CD4-positive, alpha-beta T cell treated with Interleukin-15 for 1 hour (primary cell): ENCODE data around the gene CBFA2T3.
A peak's percentile ranks its signal among the peaks of the same experiment; 100 is the strongest.

Source experiments
- DNase-seq: peaks from one replicate; pipeline ENCODE4 v3.0.0-alpha.2; 2020

CBFA2T3 gene

DNA sequence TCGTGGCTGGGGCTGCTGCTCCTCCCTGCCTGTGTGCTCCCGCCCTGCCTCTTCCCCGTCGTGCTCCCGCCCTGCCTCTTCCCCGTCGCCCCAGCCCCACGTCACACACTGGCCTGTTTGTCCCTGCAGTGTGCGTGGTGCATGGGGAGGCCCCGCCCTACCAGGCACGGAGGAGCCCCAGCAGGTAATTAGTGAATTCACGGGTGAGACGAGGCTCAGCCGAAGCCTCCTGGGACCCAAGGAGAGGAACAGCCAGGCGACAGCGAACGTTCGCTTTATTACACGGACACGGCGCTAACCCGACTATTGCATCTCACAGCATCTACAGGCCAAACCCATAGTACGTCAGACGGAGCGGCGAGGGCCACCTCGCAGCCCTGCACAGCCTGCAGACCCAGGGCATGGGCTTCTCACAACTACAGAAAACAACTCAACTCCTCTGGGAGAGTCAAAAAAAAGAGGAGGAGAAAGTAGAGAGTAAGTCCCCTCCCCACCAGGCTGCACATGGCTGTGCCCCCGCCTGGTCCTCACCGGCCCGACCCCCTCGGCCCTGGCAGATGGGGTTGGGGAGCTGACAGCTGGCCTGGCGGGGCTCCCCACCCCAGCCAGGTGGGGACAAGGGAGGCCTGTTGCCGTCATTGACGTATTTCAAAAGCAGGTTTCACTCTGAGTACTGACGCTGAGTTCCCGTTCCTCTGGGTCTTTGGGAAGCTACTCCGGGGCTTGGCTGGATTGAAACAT is 106.2 kb downstream of the CBFA2T3 start:
- no peak for DNase-seq

DNA sequence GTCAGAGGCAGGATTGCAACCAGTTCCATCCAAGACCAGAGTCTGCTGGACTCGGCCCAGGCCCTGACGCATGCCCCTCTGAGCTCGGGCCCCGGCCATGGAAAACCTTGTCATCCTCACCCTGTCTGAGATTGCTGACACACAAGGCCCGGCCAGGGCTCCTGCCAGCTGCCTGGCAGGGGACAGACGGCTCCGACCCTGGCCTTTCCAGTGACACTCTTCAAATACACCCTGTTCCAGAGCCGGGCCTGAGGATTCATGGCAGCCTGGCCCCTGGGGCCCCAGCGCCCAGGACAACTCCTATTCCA is 107.4 kb downstream of the CBFA2T3 start:
- no peak for DNase-seq

DNA sequence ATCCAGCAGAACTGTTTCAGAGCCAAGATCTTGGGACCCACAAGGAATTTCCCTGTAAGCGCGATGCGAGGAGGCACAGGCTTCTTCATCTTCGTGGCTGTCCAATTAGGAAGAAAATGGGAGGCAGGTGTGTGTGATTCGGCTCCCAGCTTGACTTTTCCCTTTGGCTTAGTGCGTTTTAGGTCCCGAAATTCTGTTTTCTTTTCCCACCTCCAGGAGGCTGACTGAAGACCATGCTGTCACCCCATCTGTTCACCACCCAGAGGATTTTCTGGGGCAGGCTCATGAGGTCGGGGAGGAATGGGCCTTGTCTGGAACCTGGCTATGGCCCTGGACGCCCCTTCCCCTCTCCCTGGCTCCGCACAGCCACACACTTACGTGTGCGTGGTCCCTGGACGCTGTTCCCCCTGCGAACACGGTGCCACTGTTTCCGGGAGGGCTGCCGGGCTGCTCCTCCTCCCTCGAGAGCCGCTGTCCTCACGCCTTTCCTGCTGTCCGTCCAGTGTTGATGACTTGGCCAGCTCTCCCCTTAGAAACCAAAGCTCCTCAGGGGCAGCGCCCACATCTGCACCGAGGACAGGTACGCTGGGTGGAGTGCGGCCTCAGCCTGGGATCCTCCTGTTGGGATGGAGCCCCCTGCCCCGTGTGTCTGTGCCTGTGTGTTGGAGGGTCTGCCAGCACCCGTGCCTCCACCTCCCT is 107.9 kb downstream of the CBFA2T3 start:
- DNase-seq, result no peak

DNA sequence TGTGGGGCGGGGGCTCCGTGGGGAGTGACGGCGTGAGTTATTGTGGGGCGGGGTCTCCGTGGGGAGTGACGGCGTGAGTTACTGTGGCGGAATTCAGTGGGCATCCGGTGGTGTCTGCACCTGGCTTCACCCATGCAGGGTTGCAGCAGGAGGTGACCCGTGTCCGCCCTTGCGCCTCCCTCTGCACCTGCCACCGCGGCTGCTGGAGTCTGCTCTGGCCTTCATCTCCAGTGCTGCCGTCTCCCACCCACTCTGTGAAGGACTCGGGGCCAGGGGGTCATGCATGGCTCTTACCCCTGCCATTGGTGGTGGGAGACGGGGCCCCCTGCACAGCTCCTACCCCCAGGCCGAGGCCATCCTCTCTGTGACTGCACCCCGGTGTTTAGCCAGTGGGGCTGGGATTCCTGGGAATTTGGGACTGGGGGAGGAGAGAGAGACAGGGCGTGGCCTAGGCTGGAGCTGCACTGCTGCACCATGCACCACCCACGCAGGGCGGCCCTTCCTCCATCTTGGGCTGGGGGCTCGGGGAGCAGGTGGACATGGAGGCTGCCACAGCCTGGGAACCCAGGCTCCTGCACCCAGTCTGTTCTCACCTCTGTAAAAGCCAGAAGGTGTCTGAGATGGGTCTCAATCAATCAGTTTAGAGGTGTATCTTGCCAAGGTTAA is 109.3 kb downstream of the CBFA2T3 start:
- no peak for DNase-seq

DNA sequence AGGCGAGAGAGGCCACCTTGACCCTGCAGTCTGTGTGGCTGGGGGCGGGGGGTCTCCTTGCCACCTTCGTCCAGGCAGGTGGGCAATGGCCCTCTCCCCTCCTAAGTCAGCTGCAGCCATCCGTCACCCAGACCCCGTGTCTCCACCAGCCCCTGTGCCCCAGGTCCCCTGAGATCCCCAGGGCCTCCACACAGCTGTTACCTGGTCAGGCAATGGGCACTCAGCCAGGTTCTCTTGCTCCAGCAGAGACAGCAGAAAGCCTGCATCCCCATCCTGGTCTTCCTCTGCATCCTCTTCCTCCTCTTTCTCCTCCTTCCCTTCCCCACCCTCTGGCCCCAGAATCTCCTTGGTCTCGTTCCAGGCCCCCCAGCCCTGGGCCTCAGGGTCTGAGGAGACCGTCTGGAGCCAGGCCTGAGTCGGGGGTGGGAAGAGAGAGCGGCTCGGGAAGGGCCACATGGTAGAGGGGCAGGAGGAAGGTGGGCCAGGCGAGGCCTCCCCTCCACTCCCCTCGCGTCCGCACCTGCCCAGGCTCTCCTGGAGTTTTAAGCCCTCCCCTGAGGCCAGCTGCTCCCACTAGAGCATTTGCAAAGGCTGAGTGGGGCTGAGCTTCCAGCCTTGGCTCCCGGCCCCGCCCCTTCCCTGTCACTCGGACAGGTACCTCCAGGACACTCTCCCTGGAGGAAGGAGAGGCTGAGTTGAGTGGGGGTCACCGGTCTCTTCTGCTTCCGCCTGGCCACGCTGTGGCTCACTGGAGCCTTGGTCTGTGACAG is 110.7 kb downstream of the CBFA2T3 start, which contains the start of gene PABPN1L:
Gene PABPN1L, minus strand, starts transcription at position 510 of the 770 bp plus-strand sequence. Its CDS starts 54 bp downstream, at position 456.
- DNase-seq, result no peak

DNA sequence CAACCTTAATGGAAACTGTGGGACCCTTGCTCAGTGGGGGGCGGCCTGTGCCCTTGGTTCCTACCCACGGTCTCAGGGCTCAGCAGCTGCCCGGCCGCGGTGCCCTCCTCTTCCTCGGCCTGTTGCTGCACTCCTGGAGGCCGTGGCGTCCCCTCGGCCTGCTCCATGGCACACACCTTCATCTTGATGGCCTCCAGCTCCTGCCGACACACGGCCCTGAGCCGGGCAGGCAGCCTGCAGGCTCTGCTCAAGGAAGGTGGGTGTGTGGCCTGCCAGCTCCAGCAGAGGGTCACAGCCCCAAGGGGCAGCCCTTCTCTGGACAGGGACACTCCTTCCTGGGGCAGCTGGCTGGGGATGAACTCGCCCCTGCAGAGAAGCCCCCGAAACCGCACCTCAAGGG is 111.3 kb downstream of the CBFA2T3 start:
- no peak for DNase-seq

DNA sequence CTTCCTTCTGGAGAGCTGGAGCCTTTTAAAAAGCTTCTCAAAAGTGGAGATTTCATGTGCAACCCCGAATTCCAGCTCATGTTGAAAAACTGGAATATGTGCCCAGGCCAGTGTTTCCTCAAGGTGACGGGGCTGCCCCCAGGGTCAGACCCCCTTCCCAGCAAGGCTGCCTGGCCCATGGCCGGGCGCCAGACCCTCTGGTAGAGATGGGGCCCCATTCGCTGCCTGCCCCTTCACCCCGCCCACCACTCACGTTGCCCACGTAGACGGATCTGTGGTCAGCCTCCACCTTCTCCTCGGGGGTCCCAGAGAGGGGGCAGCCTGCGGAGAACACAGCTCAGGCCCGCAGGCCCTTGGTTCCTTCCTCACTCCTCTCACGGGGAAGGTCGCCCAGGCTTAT is 111.7 kb downstream of the CBFA2T3 start:
- DNase-seq, result no peak

DNA sequence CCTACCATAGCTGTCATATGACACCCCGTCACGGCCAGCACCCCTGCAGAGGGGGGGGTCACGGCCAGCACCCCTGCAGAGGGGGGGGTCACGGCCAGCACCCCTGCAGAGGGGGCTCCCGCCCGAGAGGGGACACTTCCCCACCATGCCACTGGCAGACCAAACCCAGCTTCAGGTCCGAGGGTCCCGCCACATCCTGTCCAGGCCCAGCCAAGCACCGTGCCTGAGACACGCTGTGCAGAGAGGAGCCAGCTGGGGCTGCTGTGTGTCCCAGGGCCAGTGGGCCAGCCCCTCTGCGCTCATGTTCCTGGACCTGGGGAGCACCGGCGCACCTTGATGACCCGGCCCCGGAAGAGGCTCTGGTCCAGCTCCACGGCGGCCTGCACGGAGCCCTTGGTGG is 112.5 kb downstream of the CBFA2T3 start:
- no peak for DNase-seq

DNA sequence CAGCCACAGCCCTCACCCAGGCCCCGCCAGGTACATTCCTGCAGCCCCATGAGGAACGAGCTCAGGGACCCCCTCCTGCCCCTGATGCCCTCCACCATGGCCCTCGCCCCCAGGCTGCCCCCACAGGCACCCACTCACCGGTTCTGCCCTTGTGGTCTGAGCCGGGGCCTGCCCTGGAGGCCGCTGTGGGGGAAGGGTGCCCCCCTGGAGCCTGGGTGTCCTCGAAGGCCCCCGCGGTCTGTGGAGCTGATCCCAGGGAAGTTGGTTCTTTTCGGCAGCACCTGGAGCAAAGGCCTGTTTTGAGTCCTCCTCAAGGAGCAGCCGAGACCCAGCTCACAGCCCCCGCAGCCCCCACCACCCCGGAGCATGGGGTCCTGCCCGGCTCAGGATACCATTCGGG is 112.9 kb downstream of the CBFA2T3 start:
- no peak for DNase-seq

DNA sequence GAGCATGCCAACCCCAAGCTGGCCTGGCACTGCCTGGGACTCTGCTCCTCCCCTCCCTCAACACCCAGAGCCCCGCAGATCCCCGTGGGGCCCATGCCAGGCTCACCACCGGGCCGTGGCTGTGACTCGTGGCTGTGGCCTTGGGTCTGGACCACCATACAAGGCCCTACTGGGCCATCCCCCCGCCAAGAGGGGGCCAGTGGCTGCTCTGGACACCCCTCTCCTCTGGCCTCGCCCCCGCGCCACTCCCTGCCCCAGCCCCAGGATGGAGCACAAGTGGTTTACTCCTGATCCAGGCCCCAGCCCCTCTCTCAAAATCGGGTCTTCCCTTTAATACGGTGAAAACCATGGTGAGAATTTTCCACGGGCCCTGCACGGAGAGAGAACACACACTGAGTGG is 113.6 kb downstream of the CBFA2T3 start:
- DNase-seq, result no peak

DNA sequence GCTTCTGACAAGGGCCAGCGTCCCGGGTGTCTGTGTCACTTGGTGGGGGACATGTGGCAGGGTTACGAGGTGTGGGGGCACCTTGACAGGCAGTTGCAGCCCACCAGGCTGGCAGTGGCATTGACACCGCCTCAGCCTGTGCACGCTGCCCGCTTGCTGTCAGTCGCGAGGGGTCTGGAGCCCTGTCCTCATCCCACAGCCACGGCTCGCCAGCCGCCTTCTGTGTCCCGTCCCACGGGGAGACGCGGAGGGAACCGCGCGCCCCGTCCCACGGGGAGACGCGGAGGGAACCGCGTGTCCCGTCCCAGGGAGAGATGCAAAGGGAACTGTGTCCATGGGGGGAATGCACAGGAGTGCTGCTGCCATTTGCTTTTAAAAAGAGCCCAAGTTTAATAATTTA is 114.0 kb downstream of the CBFA2T3 start:
- no peak for DNase-seq

DNA sequence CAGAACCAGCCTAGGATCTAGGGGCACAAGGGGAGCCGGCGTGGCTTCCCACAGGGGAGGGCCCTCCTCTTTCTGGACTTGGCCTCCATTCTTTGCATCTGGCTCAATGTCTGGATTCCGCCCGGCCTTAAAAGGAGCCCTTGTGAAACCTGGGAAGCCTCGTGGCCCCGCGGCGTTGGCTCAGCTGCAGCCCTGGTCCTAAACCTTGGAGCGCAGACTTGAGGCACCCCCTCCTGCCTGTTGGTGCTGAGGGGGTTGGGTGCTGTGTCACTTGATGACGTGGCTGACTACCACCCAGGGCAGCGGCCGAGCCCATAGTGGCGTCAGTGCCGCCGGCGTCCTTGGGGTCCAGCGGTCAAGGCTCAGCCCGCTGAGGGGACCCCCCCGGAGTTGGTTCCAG is 115.6 kb downstream of the CBFA2T3 start:
- no peak for DNase-seq

DNA sequence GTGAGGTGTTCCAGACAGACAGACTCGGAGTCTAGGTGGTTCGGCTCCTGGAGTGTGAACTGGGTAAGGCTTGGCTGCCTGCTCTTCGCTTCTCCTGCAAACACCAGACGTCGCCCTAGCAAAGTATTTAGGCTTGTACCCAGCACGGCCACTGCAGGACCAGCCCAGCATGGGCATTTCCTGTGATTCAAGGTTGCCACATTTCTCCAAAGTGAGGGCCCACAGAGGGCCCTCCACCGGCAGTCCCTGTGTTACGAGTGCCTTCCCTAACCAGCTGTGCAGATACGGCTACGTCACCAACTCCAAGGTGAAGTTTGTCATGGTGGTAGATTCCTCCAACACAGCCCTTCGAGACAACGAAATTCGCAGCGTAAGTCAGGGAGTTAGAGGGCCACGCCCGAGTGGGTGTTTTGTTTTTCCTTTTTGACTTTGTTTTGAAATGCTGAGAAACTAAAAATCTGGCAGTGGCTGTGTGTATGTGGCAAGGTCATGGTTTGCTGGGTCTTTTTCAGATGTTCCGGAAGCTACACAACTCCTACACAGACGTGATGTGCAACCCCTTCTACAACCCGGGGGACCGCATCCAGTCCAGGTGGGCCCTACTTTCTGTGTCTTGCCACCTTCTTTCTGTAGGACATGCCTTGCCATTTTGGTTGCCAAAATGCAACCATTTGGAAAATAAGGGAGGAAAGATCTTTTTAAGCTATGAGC is 117.5 kb downstream of the CBFA2T3 start:
- no peak for DNase-seq

DNA sequence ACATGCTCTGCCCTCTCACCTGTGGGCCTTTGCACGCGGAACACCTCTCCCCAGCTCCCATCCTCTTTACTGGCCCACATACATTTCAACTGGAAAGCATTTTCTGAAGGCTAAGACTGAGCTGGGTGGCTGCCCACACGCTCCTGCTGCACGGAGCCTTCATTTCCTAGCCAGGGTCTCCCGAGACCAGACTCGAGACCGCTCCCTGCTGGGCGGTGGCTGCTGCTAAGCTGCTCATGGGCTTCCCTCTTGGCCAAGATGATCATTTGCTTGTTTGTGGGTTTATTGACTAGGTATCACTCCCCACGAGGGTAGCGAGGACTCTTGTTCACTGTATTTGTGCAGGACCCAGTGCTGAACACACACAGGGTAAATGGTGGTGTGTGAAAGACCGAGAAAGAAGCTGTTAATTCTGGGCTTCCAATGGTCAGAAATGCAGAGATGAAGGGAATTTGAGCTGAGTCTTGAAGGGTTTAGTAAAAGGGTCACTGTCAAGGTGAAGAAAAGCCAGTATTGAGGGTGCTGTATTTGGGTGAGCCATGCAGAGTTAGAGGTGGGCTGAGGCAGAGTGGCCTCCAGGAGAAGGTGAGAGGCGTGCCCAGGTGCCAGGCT is 119.2 kb downstream of the CBFA2T3 start:
- peak; percentile 75 for DNase-seq

DNA sequence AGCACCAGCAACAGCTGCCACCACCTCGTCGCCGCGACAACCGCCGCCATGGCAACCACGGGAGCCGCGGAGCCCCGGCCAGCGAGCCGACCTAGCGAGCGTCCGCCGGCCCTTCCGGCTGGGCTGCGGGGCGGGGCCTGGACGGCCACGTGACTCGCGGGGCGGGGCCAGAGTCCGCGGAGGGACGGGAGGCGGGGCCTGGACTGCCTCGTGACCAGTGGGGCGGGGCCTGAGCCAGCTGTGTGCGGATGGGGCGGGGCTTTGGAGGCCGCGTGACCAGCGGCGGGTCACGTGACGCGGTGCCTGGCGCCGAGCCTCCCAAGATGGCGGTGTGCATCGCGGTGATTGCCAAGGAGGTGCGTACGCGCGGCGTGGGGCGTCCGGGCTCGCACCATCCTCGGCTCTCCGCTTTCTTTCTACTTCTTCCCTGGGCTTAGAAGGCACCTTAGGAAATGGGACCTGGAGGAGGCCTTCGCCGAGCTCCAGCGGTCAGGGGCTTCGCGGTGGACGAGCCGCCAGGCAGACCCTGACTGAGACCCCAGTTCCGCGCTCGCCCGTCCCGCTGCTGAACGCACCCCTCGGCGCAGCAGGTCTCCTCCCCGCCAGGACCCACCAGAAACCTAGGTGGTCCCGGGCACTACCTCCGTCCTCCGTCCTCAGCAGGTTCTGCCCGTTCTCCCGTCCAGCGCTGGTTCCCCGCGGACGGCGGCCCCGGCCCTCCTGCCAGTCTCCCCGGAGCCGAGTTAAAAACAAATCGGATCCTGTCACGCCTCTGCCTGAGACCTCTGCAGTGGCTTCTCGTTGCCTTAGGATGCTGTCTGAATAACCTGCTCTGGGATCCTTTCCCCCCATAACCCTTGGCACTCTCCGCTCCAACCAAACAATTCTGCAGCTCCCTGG is 119.9 kb downstream of the CBFA2T3 start, which contains the start of the genes GALNS and TRAPPC2L:
Gene GALNS, minus strand, starts transcription at position 120 of the 900 bp plus-strand sequence. Its CDS starts 70 bp downstream, at position 50.
Gene TRAPPC2L, plus strand, starts transcription at position 300 of the 900 bp plus-strand sequence. Its CDS starts 24 bp downstream, at position 324.
- DNase-seq, result peak; percentile 97

DNA sequence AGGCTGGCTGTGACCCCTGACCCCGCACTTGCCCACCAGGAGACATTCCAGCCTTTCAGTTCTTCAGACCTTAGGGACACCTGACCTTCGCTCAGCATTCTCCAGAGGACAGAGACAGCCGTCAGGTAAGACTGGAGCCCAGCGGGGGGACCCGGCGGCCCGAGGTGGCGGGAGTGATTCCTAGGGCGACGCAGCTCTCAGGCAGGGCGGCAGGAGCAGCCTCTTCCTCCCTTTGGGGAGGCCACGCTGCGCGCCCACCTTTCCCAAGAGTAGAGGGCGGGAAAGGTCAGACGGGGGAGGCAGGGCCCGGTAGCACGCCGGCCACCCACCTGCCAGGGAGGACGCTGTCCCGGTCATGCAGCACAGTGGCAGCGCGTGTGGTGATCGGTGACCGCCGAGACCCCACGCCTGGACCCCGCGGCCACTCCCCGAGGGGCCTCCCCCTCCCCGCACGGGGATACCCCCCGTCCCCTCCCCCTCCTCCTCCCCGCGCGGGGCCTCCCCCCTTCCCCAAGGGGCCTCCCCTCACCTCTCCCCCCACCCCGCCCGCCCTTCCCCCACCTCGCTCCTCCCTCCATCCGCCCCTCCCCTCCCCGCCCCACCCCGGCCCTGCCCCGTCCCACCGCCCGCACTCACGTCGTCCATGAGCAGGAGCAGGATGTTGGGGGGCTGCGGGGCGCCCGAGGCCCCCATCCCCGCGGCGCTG is 120.7 kb downstream of the CBFA2T3 start:
- no peak for DNase-seq

DNA sequence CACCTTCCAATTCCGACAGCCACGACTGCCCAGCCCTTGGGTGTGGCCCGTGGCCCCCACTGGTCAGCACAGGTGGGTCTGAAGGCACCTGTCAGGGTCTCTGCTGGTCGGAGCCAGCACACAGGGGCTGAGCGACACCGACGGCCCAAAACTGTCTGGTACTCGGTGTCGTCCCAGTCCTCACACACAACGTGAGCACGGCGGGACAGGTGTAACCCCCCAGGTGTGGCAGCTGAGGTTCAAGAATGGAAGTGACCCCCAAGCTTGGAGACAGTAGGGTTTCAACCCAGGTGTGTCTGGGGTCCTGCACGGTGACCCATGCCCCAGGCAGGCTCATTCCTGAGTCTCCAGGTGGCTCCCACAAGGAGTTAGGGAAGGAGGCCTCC is 121.3 kb downstream of the CBFA2T3 start:
- DNase-seq, result no peak

DNA sequence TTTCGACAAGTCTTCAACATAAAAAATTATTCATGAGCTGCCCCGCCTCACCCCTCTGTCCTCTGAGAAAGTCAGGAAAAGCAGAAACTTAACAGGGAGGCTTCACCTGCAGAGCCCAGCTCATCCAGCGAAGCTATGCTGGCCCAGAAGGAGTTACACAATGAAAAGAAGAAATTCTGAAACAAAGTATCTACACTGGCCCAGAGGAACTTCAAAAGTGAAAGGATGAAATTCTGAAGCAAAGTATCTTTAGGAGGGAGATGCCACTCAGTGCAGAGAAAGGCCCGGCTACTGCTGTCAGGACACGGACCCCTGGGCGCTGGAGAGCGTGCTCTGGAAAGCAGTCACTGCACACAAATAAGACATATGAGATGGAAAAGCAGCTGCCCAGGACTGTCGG is 121.8 kb downstream of the CBFA2T3 start:
- no peak for DNase-seq

DNA sequence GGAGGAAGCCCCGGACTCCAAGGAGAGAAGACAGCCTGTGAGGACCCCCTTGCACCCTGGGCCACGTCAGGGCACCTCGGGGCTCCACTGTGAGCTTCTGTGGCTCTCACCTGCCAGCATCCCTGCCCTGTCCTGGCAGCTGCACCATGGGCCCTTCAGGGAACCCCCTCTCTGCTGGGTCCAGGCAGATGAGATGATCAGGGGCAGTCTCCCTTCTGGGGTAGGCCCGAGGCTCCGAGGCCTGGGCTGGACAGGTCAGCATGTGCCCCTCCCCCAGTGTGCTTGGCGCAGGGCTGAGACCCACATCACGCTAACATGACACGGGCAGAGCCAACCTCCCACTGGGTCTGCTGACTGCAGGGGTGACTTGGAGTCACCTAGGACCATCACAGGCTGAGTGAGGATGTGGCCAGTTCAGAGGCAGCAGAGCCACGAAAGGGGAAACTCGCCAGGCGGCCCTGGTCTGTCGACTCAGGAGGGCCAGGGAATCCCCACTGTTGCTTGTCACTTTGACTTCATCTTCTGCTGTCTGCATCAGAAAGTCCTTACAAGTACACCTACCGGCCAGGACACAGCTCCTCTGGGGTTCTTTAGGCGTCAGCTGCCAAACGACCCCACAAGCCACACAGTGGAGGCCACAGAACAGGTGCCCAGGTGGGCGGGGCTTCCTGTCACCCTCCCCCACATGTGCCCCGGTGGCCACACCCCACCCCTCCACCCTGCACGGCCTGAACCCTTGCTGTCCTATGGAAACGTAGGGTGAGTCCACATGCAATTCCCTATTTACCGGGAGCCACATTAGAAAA is 122.5 kb downstream of the CBFA2T3 start:
- DNase-seq, result peak; percentile 64
